Cardiac fibroblast (primary cell): ENCODE results near the gene SUPT3H.

Source experiments
- DNase-seq, 2 donors: peaks; one replicate each; pipeline versions ENCODE4 v3.0.0 to v3.0.0-alpha.2; 2010; ENCODE audit warnings: low read depth in 2 of 2
- H3K4me3 ChIP-seq, 2 donors: replicated peaks in 1 of 2; 1 replicate in 1 of 2; 2 replicates in 1 of 2; pipeline ENCODE4 v1.5.1; 2011; ENCODE audit warnings: low read depth in 2 of 2, low read length in 2 of 2, mild to moderate bottlenecking in 2 of 2, moderate library complexity in 1 of 2
- TF ChIP-seq, protein P1 (sequence below): IDR thresholded peaks from one replicate; pipeline ENCODE4 v1.5.1; 2011; ENCODE audit warnings: low read depth, mild to moderate bottlenecking, low read length, inconsistent platforms

SUPT3H gene

DNA sequence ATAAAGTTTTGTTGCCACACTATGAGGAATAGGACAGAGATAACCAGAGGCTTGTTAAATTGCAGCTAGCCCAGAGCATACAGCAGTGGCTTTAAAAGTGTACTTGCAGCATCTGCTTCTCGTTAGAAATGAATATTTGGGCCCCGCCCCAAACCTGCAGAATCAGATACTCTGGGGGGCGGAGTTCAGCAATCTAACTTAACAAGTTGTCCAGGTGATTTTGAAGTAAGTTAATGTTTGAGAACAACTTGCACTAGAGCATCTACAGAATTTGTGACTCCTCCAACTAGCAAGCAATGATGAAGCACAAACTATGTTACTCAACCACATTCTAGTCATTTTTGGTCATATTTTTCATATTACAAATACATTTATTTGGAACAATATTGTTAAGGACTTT lies 10.6 kb upstream of the SUPT3H start:
- H3K4me3 ChIP-seq = no peak overlapping the region
- DNase-seq = peak; percentile 21 to 74
- TF ChIP-seq, protein P1, sequence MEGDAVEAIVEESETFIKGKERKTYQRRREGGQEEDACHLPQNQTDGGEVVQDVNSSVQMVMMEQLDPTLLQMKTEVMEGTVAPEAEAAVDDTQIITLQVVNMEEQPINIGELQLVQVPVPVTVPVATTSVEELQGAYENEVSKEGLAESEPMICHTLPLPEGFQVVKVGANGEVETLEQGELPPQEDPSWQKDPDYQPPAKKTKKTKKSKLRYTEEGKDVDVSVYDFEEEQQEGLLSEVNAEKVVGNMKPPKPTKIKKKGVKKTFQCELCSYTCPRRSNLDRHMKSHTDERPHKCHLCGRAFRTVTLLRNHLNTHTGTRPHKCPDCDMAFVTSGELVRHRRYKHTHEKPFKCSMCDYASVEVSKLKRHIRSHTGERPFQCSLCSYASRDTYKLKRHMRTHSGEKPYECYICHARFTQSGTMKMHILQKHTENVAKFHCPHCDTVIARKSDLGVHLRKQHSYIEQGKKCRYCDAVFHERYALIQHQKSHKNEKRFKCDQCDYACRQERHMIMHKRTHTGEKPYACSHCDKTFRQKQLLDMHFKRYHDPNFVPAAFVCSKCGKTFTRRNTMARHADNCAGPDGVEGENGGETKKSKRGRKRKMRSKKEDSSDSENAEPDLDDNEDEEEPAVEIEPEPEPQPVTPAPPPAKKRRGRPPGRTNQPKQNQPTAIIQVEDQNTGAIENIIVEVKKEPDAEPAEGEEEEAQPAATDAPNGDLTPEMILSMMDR = no peak

DNA sequence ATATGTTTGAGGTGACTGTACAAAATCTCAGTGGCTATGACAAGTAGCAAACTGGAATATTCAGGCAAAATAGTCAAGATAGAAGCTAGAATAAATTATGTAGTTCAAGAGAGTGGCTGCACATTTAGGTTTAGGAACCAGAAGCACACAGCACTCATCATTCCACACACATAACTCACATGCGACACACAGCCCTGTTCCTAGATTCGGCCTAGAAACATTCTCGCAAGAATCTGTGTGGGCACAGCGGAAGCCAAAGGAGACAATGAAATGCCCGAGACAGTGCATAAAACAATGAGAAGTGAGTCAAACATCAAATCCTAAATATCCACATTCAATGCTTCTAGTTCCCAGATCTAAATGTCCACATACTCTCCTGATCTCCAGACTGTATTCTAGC lies 9.5 kb upstream of the SUPT3H start:
- TF ChIP-seq, protein P1 = no peak
- peak in 1 of 2 donors; percentile 71 for DNase-seq
- no peak overlapping the region for H3K4me3 ChIP-seq

DNA sequence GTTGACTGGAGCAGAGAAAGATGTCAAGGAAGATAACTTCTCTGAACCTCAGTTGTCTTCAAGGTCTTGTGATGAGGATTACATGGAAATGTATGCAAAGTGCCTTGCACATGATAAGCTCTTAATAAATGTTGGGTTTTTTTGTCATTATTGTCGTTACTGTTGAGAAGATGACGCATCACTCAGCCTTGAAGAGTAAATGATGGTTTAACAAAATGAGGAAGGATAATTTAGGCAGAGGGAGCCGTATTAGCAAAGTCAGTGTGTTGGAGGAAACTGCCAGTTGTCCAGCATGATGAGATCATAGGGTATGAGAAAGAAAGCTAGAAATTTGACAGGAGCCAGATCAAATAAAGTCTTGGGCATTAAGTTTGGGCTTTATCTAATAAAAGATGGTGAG lies 8.8 kb upstream of the SUPT3H start:
- TF ChIP-seq, protein P1 = no peak
- H3K4me3 ChIP-seq = no peak overlapping the region
- no peak for DNase-seq

DNA sequence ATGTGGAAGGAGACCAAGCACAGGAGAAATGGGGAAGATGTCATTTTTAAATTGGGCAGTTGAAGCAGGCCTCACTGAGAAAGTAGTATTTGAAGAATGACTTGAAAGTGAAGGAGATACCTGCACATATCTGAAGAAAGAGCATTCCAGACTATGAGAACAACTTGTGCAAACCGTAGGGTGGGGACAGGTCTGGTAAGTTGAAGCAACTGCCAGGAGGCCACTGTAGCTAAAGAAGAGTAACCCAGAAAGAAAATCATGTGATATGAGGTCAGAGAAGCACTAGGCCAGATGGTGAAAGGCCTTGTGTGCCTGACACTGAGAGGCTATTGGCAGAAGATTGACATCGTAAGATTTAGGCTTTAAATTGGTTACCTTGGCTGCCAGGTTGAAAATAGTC lies 4.7 kb upstream of the SUPT3H start:
- no peak overlapping the region for H3K4me3 ChIP-seq
- DNase-seq = no peak
- TF ChIP-seq, protein P1 = no peak

DNA sequence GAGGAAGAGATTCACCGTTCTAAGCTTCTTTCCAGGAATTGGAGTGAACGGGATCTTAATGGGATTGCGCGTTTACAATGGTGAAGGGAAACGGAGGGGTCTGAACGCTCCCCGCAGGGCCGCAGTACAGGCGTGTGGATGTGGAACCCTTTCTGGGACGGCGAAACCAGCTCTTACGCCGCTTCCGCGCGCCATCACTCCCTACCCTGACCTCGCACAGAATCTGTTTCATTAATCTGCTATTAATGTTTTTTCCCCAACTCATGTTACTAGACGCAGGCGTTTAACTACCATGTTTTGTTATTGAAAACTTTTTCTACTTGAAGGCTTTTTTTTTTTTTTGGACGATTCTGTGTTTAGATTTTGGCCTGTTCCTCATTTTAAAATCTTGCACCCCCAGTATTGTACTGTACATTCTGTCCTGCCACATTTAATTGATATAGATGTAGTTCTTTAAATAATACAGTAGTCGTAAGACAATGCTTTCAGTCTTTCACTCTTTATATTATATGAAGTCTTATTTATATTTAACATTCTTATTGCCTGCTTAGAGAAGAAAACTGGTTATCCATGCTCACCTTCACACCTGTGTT lies 696 bp upstream of the SUPT3H start:
- DNase-seq = no peak
- TF ChIP-seq, protein P1 = no peak
- H3K4me3 ChIP-seq = peak overlapping the region; percentile 72 to 75

DNA sequence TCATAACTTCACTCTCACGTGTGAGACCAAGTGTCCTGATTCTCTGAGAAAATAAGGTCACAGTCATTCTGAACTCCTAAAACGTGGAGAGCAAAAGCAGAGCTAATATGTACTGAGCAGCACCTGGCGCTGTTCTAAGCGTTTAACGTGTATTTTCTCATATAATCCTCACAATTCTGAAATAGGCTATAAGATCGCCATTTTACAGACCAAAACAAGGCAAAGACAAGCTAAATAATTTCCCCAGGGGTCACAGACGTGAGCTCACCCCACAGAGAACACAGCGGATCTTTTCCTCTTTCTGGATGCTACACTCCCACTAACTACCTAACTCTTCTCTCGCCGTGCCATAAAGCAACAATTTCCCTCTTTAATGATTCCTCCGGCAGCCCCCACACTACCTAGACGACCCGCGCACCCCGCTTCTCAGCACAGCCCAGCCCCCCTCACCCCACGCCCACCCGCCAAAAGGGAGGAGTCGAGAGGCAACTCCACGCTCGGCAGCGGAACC lies 636 bp downstream of the SUPT3H start:
- H3K4me3 ChIP-seq = peak overlapping the region; percentile 72 to 75
- no peak for DNase-seq
- TF ChIP-seq, protein P1 = no peak
